RWPE2 (cell line): ENCODE data around the gene OR10A3.
A peak's percentile ranks its signal among the peaks of the same experiment; 100 is the strongest.

Source experiments
- ATAC-seq: fragments of 200-7000 bp; cut with Tn5 transposase; 3 replicates; pipeline ENCODE4 v1.9.1; 2021; ENCODE audit warnings: low read depth
- DNase-seq: peaks from one replicate; pipeline ENCODE4 v3.0.0-alpha.2; 2020; ENCODE audit warnings: low spot score
- H3K27ac ChIP-seq: fragments of 450-650 bp; 2 replicates; pipeline ENCODE4 v1.5.1; 2017; ENCODE audit warnings: mild to moderate bottlenecking; ENCODE audit not compliant: poor library complexity, severe bottlenecking
- H3K27me3 ChIP-seq: fragments of 250-450 bp; sonication (Bioruptor Pico); 2 replicates; pipeline ENCODE4 v1.5.1; 2021; ENCODE audit warnings: mild to moderate bottlenecking, moderate library complexity; ENCODE audit not compliant: insufficient read depth, poor library complexity, severe bottlenecking
- H3K36me3 ChIP-seq: fragments of 250-450 bp; sonication (Bioruptor Pico); 2 replicates; pipeline ENCODE4 v1.5.1; 2020; ENCODE audit warnings: low read depth, mild to moderate bottlenecking, moderate library complexity
- H3K4me1 ChIP-seq: fragments of 250-450 bp; sonication (Bioruptor Pico); 2 replicates; pipeline ENCODE4 v1.5.1; 2021; ENCODE audit warnings: mild to moderate bottlenecking, moderate library complexity; ENCODE audit not compliant: insufficient read depth, poor library complexity, severe bottlenecking
- H3K4me3 ChIP-seq: fragments of 250-450 bp; sonication (Bioruptor Pico); 2 replicates; pipeline ENCODE4 v1.5.1; 2021; ENCODE audit warnings: mild to moderate bottlenecking, moderate library complexity; ENCODE audit not compliant: severe bottlenecking
- H3K9me3 ChIP-seq: fragments of 250-450 bp; sonication (Bioruptor Pico); 2 replicates; pipeline ENCODE4 v1.5.1; 2021; ENCODE audit warnings: mild to moderate bottlenecking, moderate library complexity; ENCODE audit not compliant: severe bottlenecking
- CTCF ChIP-seq: fragments of 450-650 bp; IDR thresholded peaks from one replicate; pipeline ENCODE4 v1.5.1; 2017; ENCODE audit warnings: mild to moderate bottlenecking, moderate library complexity; ENCODE audit not compliant: poor library complexity, severe bottlenecking

The OR10A3 gene

GRCh38 chr11:7894251-7894650 lies 47.3 kb downstream of the OR10A3 start:
- no peaks in the 10 kb centered on the region for H3K27me3 ChIP-seq
- H3K4me1 ChIP-seq = peaks cover 3% of the 10 kb centered on the region
- H3K4me3 ChIP-seq = no peak overlapping the region
- H3K9me3 ChIP-seq = no peaks in the 10 kb centered on the region
- H3K36me3 ChIP-seq = no peaks in the 10 kb centered on the region; the same call in 1 of the 2 replicates
- no peak for TF ChIP-seq CTCF
- no peak overlapping the region for H3K27ac ChIP-seq
- DNase-seq (no peak), ATAC-seq (no peak)

GRCh38 chr11:7893796-7894195 lies 47.7 kb downstream of the OR10A3 start:
- no peaks in the 10 kb centered on the region; the same call in 1 of the 2 replicates for H3K36me3 ChIP-seq
- DNase-seq = no peak
- H3K27me3 ChIP-seq = no peaks in the 10 kb centered on the region
- H3K9me3 ChIP-seq = no peaks in the 10 kb centered on the region
- ATAC-seq = no peak
- no peak overlapping the region for H3K27ac ChIP-seq
- TF ChIP-seq CTCF = no peak
- H3K4me3 ChIP-seq = no peak overlapping the region
- peaks cover 3% of the 10 kb centered on the region for H3K4me1 ChIP-seq

GRCh38 chr11:7892840-7893254 lies 48.7 kb downstream of the OR10A3 start:
- peak; percentile 83 for TF ChIP-seq CTCF
- DNase-seq (no peak), ATAC-seq (peak; percentile 76)
- Histone ChIP-seq H3K27ac (no peak overlapping the region), H3K4me3 (no peak overlapping the region), H3K36me3 (no peaks in the 10 kb centered on the region; the same call in 1 of the 2 replicates), H3K4me1 (peaks cover 3% of the 10 kb centered on the region), H3K9me3 (no peaks in the 10 kb centered on the region), H3K27me3 (no peaks in the 10 kb centered on the region)

GRCh38 chr11:7892059-7892699 lies 49.3 kb downstream of the OR10A3 start:
- no peaks in the 10 kb centered on the region; the same call in 1 of the 2 replicates for H3K36me3 ChIP-seq
- TF ChIP-seq CTCF = no peak
- DNase-seq (no peak), ATAC-seq (peak; percentile 52; the same call in 2 of the 3 replicates)
- H3K27me3 ChIP-seq = no peaks in the 10 kb centered on the region
- no peak overlapping the region for H3K4me3 ChIP-seq
- H3K4me1 ChIP-seq = peaks cover 3% of the 10 kb centered on the region
- H3K9me3 ChIP-seq = no peaks in the 10 kb centered on the region
- H3K27ac ChIP-seq = no peak overlapping the region

- no peak for TF ChIP-seq CTCF
- no peaks in the 10 kb centered on the region for H3K27me3 ChIP-seq
- ATAC-seq = no peak
- DNase-seq = no peak
- H3K4me1 ChIP-seq = peaks cover 3% of the 10 kb centered on the region
- no peaks in the 10 kb centered on the region for H3K9me3 ChIP-seq
- no peak overlapping the region for H3K4me3 ChIP-seq
- H3K27ac ChIP-seq = no peak overlapping the region
- H3K36me3 ChIP-seq = no peaks in the 10 kb centered on the region; the same call in 1 of the 2 replicates
Observed at GRCh38 chr11:7890417-7891172, 50.9 kb downstream of the OR10A3 start.
